ENCODE results near the gene POU2F1. TPM values are rescaled to one million over a fixed set of nuclear protein-coding genes. Genes with fewer than 3 reads are reported as not detected.

The POU2F1 gene
- total RNA-seq, 2 donors from 2014 or later, result 7.7 to 10.9 TPM

GRCh38 chr1:167365360-167365759 lies 144.7 kb downstream of the POU2F1 start:
- no peaks in the 10 kb centered on the region for H3K27me3 ChIP-seq
- no peak overlapping the region for H3K27ac ChIP-seq
- H3K4me3 ChIP-seq, result no peak overlapping the region
- TF ChIP-seq CTCF (IDR thresholded peaks at IDR 0.05), result no peak
- H3K9me3 ChIP-seq, result no peaks in the 10 kb centered on the region
- no peaks in the 10 kb centered on the region for H3K4me1 ChIP-seq
- H3K36me3 ChIP-seq, result no peaks in the 10 kb centered on the region
- no peak for DNase-seq (ENCODE audit: low spot score)

GRCh38 chr1:167367705-167368104 lies 147.0 kb downstream of the POU2F1 start:
- no peak for DNase-seq (ENCODE audit: low spot score)
- Histone ChIP-seq H3K4me1 (no peaks in the 10 kb centered on the region), H3K36me3 (peaks cover 7% of the 10 kb centered on the region), H3K4me3 (no peak overlapping the region), H3K27me3 (no peaks in the 10 kb centered on the region), H3K27ac (no peak overlapping the region), H3K9me3 (no peaks in the 10 kb centered on the region)
- TF ChIP-seq CTCF (IDR thresholded peaks at IDR 0.05), result no peak

GRCh38 chr1:167369175-167369574 lies 148.5 kb downstream of the POU2F1 start:
- no peak overlapping the region for H3K4me3 ChIP-seq
- DNase-seq (ENCODE audit: low spot score), result no peak
- no peaks in the 10 kb centered on the region for H3K9me3 ChIP-seq
- no peaks in the 10 kb centered on the region for H3K27me3 ChIP-seq
- no peaks in the 10 kb centered on the region for H3K4me1 ChIP-seq
- TF ChIP-seq CTCF (IDR thresholded peaks at IDR 0.05), result no peak
- H3K27ac ChIP-seq, result no peak overlapping the region
- H3K36me3 ChIP-seq, result peaks cover 7% of the 10 kb centered on the region

GRCh38 chr1:167369933-167370332 lies 149.2 kb downstream of the POU2F1 start:
- Histone ChIP-seq H3K9me3 (no peaks in the 10 kb centered on the region), H3K4me1 (no peaks in the 10 kb centered on the region), H3K27me3 (no peaks in the 10 kb centered on the region), H3K27ac (no peak overlapping the region), H3K4me3 (no peak overlapping the region), H3K36me3 (peaks cover 7% of the 10 kb centered on the region)
- DNase-seq (ENCODE audit: low spot score), result no peak
- TF ChIP-seq CTCF (IDR thresholded peaks at IDR 0.05), result no peak

- Histone ChIP-seq H3K4me1 (no peaks in the 10 kb centered on the region), H3K27ac (no peak overlapping the region), H3K9me3 (no peaks in the 10 kb centered on the region), H3K27me3 (no peaks in the 10 kb centered on the region), H3K4me3 (no peak overlapping the region), H3K36me3 (peaks cover 7% of the 10 kb centered on the region)
- TF ChIP-seq CTCF (IDR thresholded peaks at IDR 0.05), result no peak
- no peak for DNase-seq (ENCODE audit: low spot score)
Measured at GRCh38 chr1:167371030-167371429, 150.3 kb downstream of the POU2F1 start.

- no peak overlapping the region for H3K4me3 ChIP-seq
- TF ChIP-seq CTCF (IDR thresholded peaks at IDR 0.05), result no peak
- no peak overlapping the region for H3K27ac ChIP-seq
- no peak for DNase-seq (ENCODE audit: low spot score)
- no peaks in the 10 kb centered on the region for H3K4me1 ChIP-seq
- no peaks in the 10 kb centered on the region for H3K27me3 ChIP-seq
- H3K9me3 ChIP-seq, result no peaks in the 10 kb centered on the region
- H3K36me3 ChIP-seq, result peaks cover 17% of the 10 kb centered on the region
Measured at GRCh38 chr1:167373398-167373797, 152.7 kb downstream of the POU2F1 start.
